ENCODE measurements around the gene ZNF638.

DNA sequence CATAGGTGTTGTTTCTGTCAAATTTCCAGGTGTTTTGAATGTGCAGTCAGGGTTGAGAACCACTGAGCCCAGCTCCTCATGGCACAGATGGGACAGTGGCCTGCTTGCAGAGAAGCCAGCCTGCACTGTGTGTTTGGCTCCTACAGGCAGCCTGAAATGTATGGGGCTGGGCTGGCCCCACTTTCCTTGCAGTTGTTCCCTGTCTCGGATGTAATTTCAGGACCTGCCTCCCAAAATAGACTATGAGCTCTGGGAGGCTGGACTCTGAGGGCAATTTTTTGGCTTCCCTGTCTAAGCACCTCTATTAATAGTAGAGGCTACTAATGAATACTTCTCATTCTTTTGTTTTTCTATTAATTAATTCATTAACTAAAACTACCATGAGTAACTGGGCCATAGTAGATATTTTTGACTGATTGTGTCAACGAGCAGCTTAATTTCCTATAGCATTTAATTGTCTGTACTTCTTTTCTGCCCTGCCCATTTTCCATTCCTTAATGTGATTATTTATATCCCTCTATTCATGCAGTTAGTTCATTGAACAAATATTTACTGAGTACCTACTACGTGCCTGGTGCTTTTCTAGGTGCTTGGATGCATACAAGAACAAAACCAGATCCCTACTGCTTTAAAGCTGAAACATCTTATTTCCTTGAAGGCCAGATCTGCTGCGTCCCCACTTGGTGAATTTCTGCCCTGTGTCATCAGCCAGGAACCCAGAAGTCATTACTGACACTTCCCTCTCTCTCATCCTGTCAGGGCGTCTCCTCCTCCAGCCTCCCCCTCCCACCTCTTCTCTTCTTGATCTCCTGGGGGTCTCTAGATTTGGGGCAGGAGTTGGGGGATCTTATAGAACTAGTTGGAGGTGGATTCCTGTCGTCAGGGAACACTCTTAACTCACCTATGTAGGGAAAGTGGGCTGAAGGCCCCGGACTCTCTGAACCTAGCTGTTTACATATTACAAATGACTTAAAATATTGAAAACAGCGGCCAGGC is 138.1 kb downstream of the ZNF638 start:
- TF ChIP-seq RAD21 (IDR thresholded peaks at IDR 0.05; ENCODE audit: low read depth) (no peak), EGR1 (IDR thresholded peaks at IDR 0.05) (no peak), MAX (IDR thresholded peaks at IDR 0.05) (no peak), YY1 (IDR thresholded peaks at IDR 0.05; ENCODE audit: low read depth) (no peak), TCF12 (IDR thresholded peaks at IDR 0.05; ENCODE audit: low read depth) (no peak), EP300 (IDR thresholded peaks at IDR 0.05; ENCODE audit: borderline replicate concordance) (no peak), TEAD4 (IDR thresholded peaks at IDR 0.05) (no peak), TAF1 (IDR thresholded peaks at IDR 0.05; ENCODE audit: low read depth) (no peak), CEBPB (IDR thresholded peaks at IDR 0.05) (no peak)
- TF ChIP-seq, protein P1, sequence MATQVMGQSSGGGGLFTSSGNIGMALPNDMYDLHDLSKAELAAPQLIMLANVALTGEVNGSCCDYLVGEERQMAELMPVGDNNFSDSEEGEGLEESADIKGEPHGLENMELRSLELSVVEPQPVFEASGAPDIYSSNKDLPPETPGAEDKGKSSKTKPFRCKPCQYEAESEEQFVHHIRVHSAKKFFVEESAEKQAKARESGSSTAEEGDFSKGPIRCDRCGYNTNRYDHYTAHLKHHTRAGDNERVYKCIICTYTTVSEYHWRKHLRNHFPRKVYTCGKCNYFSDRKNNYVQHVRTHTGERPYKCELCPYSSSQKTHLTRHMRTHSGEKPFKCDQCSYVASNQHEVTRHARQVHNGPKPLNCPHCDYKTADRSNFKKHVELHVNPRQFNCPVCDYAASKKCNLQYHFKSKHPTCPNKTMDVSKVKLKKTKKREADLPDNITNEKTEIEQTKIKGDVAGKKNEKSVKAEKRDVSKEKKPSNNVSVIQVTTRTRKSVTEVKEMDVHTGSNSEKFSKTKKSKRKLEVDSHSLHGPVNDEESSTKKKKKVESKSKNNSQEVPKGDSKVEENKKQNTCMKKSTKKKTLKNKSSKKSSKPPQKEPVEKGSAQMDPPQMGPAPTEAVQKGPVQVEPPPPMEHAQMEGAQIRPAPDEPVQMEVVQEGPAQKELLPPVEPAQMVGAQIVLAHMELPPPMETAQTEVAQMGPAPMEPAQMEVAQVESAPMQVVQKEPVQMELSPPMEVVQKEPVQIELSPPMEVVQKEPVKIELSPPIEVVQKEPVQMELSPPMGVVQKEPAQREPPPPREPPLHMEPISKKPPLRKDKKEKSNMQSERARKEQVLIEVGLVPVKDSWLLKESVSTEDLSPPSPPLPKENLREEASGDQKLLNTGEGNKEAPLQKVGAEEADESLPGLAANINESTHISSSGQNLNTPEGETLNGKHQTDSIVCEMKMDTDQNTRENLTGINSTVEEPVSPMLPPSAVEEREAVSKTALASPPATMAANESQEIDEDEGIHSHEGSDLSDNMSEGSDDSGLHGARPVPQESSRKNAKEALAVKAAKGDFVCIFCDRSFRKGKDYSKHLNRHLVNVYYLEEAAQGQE (IDR thresholded peaks at IDR 0.05; ENCODE audit: low read depth), result no peak
- TF ChIP-seq, protein P2, sequence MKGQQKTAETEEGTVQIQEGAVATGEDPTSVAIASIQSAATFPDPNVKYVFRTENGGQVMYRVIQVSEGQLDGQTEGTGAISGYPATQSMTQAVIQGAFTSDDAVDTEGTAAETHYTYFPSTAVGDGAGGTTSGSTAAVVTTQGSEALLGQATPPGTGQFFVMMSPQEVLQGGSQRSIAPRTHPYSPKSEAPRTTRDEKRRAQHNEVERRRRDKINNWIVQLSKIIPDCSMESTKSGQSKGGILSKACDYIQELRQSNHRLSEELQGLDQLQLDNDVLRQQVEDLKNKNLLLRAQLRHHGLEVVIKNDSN (IDR thresholded peaks at IDR 0.05), result no peak
